A549 (cell line): Measurements from ENCODE around the gene STXBP6. TPM values are rescaled to one million over a fixed set of nuclear protein-coding genes. Genes with fewer than 3 reads are reported as not detected.

Experiments used
- ATAC-seq, 2 experiments: fragments of 200-7000 bp in 1 of 2; fragments of >200 bp in 1 of 2; cut with Nextera tagmentation in 1 of 2; cut with Tn5 transposase in 1 of 2; 3 replicates each; pipeline versions ENCODE4 v1.8.0 to v1.9.1; 2018 to 2020; ENCODE audit warnings: mild to moderate bottlenecking in 1 of 2, moderate library complexity in 1 of 2
- CTCF ChIA-PET: fragments of 300-600 bp; sonication (Branson Sonifier 250); formaldehyde crosslinking; extraction: SDS; loops from one replicate; lab custom pipeline; 2021; ENCODE audit warnings: antibody characterized with exemption, inconsistent platforms; lab: Yijun Ruan, JAX
- POLR2A ChIA-PET: fragments of 350-600 bp; formaldehyde crosslinking; extraction: SDS; loops from one replicate; lab custom pipeline; 2021; ENCODE audit warnings: antibody characterized with exemption, inconsistent platforms; lab: Yijun Ruan, JAX
- DNase-seq, 2 experiments: peaks; one replicate each; pipeline versions ENCODE4 v3.0.0 to v3.0.0-alpha.2; 2011 to 2016; ENCODE audit warnings: low read depth in 1 of 2, low spot score in 1 of 2
- FAIRE-seq: peaks from 2 replicates; lab custom pipeline; 2011; peaks lifted over from hg19 to GRCh38; lab: Jason Lieb, UNC
- H3K27ac ChIP-seq, 2 experiments: fragments of >200 bp; sonication (Bioruptor Twin); formaldehyde crosslinking; 3 replicates each; pipeline ENCODE4 v1.5.1; 2016 to 2017
- H3K4me1 ChIP-seq: fragments of >200 bp; sonication (Bioruptor Twin); formaldehyde crosslinking; 3 replicates; pipeline ENCODE4 v1.6.1; 2016
- H3K4me2 ChIP-seq: fragments of >200 bp; sonication (Bioruptor Twin); formaldehyde crosslinking; 3 replicates; pipeline ENCODE4 v1.6.1; 2016
- H3K4me3 ChIP-seq: fragments of >200 bp; sonication (Bioruptor Twin); formaldehyde crosslinking; 3 replicates; pipeline ENCODE4 v1.5.1; 2016
- H3K9me3 ChIP-seq: fragments of >200 bp; sonication (Bioruptor Twin); formaldehyde crosslinking; 3 replicates; pipeline ENCODE4 v1.6.1; 2016
- CEBPB ChIP-seq, 2 experiments: fragments of >200 bp in 1 of 2; sonication (Bioruptor Twin) in 1 of 2; formaldehyde crosslinking in 1 of 2; IDR thresholded peaks; 2 replicates each; pipeline ENCODE4 v1.6.1; 2012 to 2016
- CHD4 ChIP-seq: fragments of 200-600 bp; sonication (generic); IDR thresholded peaks from 2 replicates; pipeline ENCODE4 v1.6.1; 2016; ENCODE audit warnings: antibody characterized with exemption, mild to moderate bottlenecking, borderline replicate concordance
- EP300 ChIP-seq, 2 experiments: fragments of >200 bp; sonication (Bioruptor Twin); formaldehyde crosslinking; IDR thresholded peaks; 2 replicates in 1 of 2; 3 replicates in 1 of 2; pipeline ENCODE4 v1.6.1; 2016 to 2017
- ESRRA ChIP-seq: fragments of 150-350 bp; IDR thresholded peaks from 2 replicates; pipeline ENCODE4 v1.6.1; 2014; ENCODE audit warnings: mild to moderate bottlenecking, low read length, borderline replicate concordance
- FOSB ChIP-seq: fragments of 250-450 bp; sonication (Bioruptor Pico); IDR thresholded peaks from 2 replicates; pipeline ENCODE4 v1.5.0; 2020; ENCODE audit warnings: mild to moderate bottlenecking, moderate library complexity
- FOSL2 ChIP-seq, 2 experiments: fragments of 450-650 bp in 1 of 2; fragments of >200 bp in 1 of 2; sonication (Bioruptor Twin) in 1 of 2; formaldehyde crosslinking; IDR thresholded peaks; 2 replicates each; pipeline versions ENCODE4 v1.5.0 to v1.6.1; 2016 to 2020; ENCODE audit warnings: mild to moderate bottlenecking in 1 of 2, moderate library complexity in 1 of 2
- GATA3 ChIP-seq: IDR thresholded peaks from 2 replicates; pipeline ENCODE4 v1.6.1; 2012; ENCODE audit warnings: borderline replicate concordance
- HEYL ChIP-seq: fragments of 250-450 bp; sonication (Bioruptor Pico); IDR thresholded peaks from 2 replicates; pipeline ENCODE4 v1.8.0; 2021; ENCODE audit warnings: mild to moderate bottlenecking, moderate library complexity
- HOXA7 ChIP-seq: fragments of 250-450 bp; sonication (Bioruptor Pico); IDR thresholded peaks from 2 replicates; pipeline ENCODE4 v1.5.0; 2020; ENCODE audit warnings: mild to moderate bottlenecking, moderate library complexity
- HOXB5 ChIP-seq: fragments of 250-450 bp; sonication (Bioruptor Pico); IDR thresholded peaks from 2 replicates; pipeline ENCODE4 v1.5.0; 2020; ENCODE audit warnings: mild to moderate bottlenecking, moderate library complexity
- JUNB ChIP-seq: fragments of >200 bp; sonication (Bioruptor Twin); formaldehyde crosslinking; IDR thresholded peaks from 2 replicates; pipeline ENCODE4 v1.6.1; 2016
- MYC ChIP-seq: IDR thresholded peaks from 2 replicates; pipeline ENCODE4 v1.6.1; 2012; ENCODE audit warnings: mild to moderate bottlenecking, inconsistent platforms, low read length, improper control_type of control experiment, borderline replicate concordance
- NPAS2 ChIP-seq: fragments of 250-450 bp; sonication (Bioruptor Pico); IDR thresholded peaks from 2 replicates; pipeline ENCODE4 v1.8.0; 2022; ENCODE audit warnings: mild to moderate bottlenecking, moderate library complexity, borderline replicate concordance
- PHF8 ChIP-seq: fragments of 200-600 bp; sonication (generic); IDR thresholded peaks from 2 replicates; pipeline ENCODE4 v1.6.1; 2016; ENCODE audit warnings: low read depth, mild to moderate bottlenecking, antibody characterized with exemption, moderate library complexity, borderline replicate concordance
- POLR2AphosphoS2 ChIP-seq: conservative IDR thresholded peaks from 2 replicates; pipeline ENCODE4 v1.6.1; 2012; ENCODE audit warnings: low read length, improper control_type of control experiment, inconsistent platforms
- RFX5 ChIP-seq: fragments of 450-650 bp; IDR thresholded peaks from 2 replicates; pipeline ENCODE4 v1.7.1; 2014; ENCODE audit warnings: antibody characterized with exemption, mild to moderate bottlenecking, moderate library complexity
- SMC3 ChIP-seq: fragments of >200 bp; sonication (Bioruptor Twin); formaldehyde crosslinking; IDR thresholded peaks from 3 replicates; pipeline ENCODE4 v1.6.1; 2018; ENCODE audit warnings: inconsistent platforms
- TP53 ChIP-seq: fragments of 250-450 bp; sonication (Bioruptor Pico); IDR thresholded peaks from 2 replicates; pipeline ENCODE4 v1.5.0; 2021; ENCODE audit warnings: mild to moderate bottlenecking, moderate library complexity
- ZC3H11A ChIP-seq: fragments of 450-650 bp; IDR thresholded peaks from 2 replicates; pipeline ENCODE4 v1.6.1; 2014; ENCODE audit warnings: antibody characterized with exemption, mild to moderate bottlenecking
- ZSCAN20 ChIP-seq: fragments of 250-450 bp; sonication (Bioruptor Pico); IDR thresholded peaks from 2 replicates; pipeline ENCODE4 v1.8.0; 2022; ENCODE audit warnings: mild to moderate bottlenecking, moderate library complexity
- WGBS: methylation state at CpG from one replicate; pipeline ENCODE4 v1.1.6; 2017; ENCODE audit errors: missing lambda C conversion rate; 5-methylcytosine and 5-hydroxymethylcytosine counted together
- polyA plus RNA-seq, 4 experiments: library from polyadenylated mRNA; depleted of rRNA in 3 of 4; stranded (reverse); fragments of >200 nt; fragmentation: RNase III in 1 of 4; extraction: RNeasy Plus Mini Kit Qiagen cat#74134 plus additional on column Dnase treatment in 1 of 4; gene quantifications; 2 replicates in 3 of 4; 3 replicates in 1 of 4; pipeline ENCODE4 v1.2.3, GENCODE V29; 2011 to 2017
- TF ChIP-seq, protein P1 (sequence below): IDR thresholded peaks from 2 replicates; pipeline ENCODE4 v1.6.1; 2012
- TF ChIP-seq, protein P2 (sequence below): IDR thresholded peaks from 2 replicates; pipeline ENCODE4 v1.6.1; 2012; ENCODE audit warnings: low read depth, borderline replicate concordance
- TF ChIP-seq, protein P3 (sequence below): fragments of 250-450 bp; sonication (Bioruptor Pico); IDR thresholded peaks from 2 replicates; pipeline ENCODE4 v1.5.0; 2020; ENCODE audit warnings: low read depth, mild to moderate bottlenecking, moderate library complexity
- TF ChIP-seq, protein P4 (sequence below): fragments of >200 bp; sonication (Bioruptor Twin); formaldehyde crosslinking; IDR thresholded peaks from 3 replicates; pipeline ENCODE4 v1.6.1; 2016

STXBP6 gene
- polyA plus RNA-seq, 2 of the 4 experiments (the other 2 are of a cell fraction) = 1.7 to 6.3 TPM

DNA sequence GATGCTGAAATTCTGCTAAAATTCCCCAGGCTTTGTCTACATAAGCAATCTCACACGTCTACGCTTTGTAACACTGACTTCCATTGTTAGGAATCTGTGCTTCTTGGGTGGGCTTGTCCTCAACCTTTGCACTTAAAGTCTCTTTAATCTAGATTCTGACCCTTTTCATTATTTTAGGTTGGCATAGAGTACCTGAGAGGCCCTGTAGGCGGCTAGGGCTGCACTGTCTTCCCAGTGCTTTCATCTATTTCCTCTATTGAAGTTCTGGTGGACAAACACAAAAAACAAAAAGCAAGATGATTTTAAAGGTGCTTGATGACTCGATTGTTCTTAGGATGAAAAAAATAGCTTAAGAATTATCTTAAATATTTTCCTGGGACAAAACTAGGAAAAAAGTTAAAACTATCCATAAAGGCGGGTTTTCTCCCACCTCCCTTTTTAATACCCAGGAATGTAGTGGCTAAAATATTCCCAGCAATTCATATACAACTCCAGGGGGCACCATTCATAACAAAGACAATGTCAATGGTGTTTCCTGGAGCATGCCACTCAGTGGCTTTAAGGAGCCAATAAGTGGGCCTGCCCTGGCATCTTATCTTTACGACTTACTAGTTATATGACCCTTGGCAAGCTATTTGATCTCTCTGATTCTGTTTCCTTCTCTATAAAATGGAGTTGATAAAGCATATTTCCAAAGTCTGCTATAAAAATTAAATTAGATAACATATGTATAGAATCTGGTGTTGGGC, 197.5 kb downstream of the STXBP6 start:
- WGBS = 48% methylated on average over 6 of the region's 6 CpGs

DNA sequence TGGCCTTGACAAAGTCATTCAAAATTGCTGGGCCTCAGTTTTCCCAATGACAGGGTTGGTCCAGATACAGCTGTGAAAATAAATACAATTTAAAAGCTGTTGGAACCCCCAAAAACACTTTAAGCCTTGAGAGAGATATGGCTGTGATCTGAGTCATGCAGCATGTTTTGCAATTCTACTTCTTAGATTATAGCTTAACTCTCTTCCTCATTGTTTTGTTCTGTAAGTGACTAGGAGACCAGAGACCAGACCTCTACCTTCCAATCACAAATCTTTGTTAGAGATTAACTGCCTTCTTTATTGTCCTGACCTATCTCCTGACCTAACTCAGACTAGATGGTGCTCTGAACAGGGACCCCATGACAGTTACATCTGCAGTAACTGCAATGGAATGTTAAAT, 198.1 kb downstream of the STXBP6 start:
- Histone ChIP-seq H3K27ac (no peak overlapping the region), H3K4me2 (no peak overlapping the region), H3K4me3 (no peak overlapping the region), H3K9me3 (no peaks in the 10 kb centered on the region), H3K4me1 (0 out of 3 replicates have a peak, but pooled peaks cover 4% of the 10 kb centered on the region)
- ChIA-PET CTCF (no interaction called here), POLR2A (no interaction called here)
- DNase-seq (no peak), FAIRE-seq (no peak), ATAC-seq (no peak; a peak in 1 of 6 replicates)
- TF ChIP-seq JUNB = no peak
- TF ChIP-seq, protein P1, sequence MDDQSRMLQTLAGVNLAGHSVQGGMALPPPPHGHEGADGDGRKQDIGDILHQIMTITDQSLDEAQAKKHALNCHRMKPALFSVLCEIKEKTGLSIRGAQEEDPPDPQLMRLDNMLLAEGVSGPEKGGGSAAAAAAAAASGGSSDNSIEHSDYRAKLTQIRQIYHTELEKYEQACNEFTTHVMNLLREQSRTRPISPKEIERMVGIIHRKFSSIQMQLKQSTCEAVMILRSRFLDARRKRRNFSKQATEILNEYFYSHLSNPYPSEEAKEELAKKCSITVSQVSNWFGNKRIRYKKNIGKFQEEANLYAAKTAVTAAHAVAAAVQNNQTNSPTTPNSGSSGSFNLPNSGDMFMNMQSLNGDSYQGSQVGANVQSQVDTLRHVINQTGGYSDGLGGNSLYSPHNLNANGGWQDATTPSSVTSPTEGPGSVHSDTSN = no peak
- no peak for TF ChIP-seq TP53
- no peak for TF ChIP-seq HOXA7 (CRISPR knock-in tag)
- TF ChIP-seq HOXB5 = no peak
- TF ChIP-seq SMC3 = no peak
- no peak for TF ChIP-seq ZSCAN20 (CRISPR knock-in tag)
- no peak for TF ChIP-seq ZC3H11A
- TF ChIP-seq, protein P2, sequence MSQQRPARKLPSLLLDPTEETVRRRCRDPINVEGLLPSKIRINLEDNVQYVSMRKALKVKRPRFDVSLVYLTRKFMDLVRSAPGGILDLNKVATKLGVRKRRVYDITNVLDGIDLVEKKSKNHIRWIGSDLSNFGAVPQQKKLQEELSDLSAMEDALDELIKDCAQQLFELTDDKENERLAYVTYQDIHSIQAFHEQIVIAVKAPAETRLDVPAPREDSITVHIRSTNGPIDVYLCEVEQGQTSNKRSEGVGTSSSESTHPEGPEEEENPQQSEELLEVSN = no peak
- TF ChIP-seq FOSB = no peak
- TF ChIP-seq, protein P3, sequence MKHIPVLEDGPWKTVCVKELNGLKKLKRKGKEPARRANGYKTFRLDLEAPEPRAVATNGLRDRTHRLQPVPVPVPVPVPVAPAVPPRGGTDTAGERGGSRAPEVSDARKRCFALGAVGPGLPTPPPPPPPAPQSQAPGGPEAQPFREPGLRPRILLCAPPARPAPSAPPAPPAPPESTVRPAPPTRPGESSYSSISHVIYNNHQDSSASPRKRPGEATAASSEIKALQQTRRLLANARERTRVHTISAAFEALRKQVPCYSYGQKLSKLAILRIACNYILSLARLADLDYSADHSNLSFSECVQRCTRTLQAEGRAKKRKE (CRISPR knock-in tag) = no peak
- no peak for TF ChIP-seq EP300 (IDR thresholded peaks at IDR 0.05)
- TF ChIP-seq PHF8 = no peak
- TF ChIP-seq ESRRA = no peak
- TF ChIP-seq MYC = no peak

More for the DNA sequence above, 197.5 kb downstream of the STXBP6 start:
- Histone ChIP-seq H3K4me3 (no peak overlapping the region), H3K4me2 (no peak overlapping the region), H3K27ac (no peak overlapping the region), H3K4me1 (0 out of 3 replicates have a peak, but pooled peaks cover 4% of the 10 kb centered on the region), H3K9me3 (no peaks in the 10 kb centered on the region)
- FAIRE-seq (no peak), ATAC-seq (no peak), DNase-seq (no peak)
- TF ChIP-seq CEBPB (IDR thresholded peaks at IDR 0.05) (no peak), FOSL2 (IDR thresholded peaks at IDR 0.05) (no peak), FOSL2 (CRISPR knock-in tag; IDR thresholded peaks at IDR 0.05) (no peak), POLR2AphosphoS2 (no peak), NPAS2 (CRISPR knock-in tag) (no peak), HEYL (CRISPR knock-in tag) (no peak), RFX5 (no peak), CHD4 (no peak), GATA3 (no peak)
- TF ChIP-seq, protein P4, sequence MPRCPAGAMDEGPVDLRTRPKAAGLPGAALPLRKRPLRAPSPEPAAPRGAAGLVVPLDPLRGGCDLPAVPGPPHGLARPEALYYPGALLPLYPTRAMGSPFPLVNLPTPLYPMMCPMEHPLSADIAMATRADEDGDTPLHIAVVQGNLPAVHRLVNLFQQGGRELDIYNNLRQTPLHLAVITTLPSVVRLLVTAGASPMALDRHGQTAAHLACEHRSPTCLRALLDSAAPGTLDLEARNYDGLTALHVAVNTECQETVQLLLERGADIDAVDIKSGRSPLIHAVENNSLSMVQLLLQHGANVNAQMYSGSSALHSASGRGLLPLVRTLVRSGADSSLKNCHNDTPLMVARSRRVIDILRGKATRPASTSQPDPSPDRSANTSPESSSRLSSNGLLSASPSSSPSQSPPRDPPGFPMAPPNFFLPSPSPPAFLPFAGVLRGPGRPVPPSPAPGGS = no peak
- POLR2A ChIA-PET = no interaction called here
- CTCF ChIA-PET = no interaction called here
